Measurements from ENCODE around the gene SHTN1. TPM values are rescaled to one million over a fixed set of nuclear protein-coding genes. Genes with fewer than 3 reads are reported as not detected.

SHTN1 gene
- total RNA-seq, 2 donors from 2014 or later = 19.7 to 45.8 TPM

- no peak for TF ChIP-seq POLR2A (IDR thresholded peaks at IDR 0.05)
- TF ChIP-seq CTCF (IDR thresholded peaks at IDR 0.05) = no peak
- TF ChIP-seq POLR2AphosphoS5 (IDR thresholded peaks at IDR 0.05) = no peak
- no peak for DNase-seq (ENCODE audit: low spot score)
- intact Hi-C loops (cut with DNase I) = no loop called here
- Histone ChIP-seq H3K36me3 (no peaks in the 10 kb centered on the region), H3K27ac (no peak overlapping the region), H3K9me3 (no peaks in the 10 kb centered on the region), H3K4me1 (replicated peaks) (no peaks in the 10 kb centered on the region), H3K27me3 (replicated peaks; ENCODE audit: insufficient read depth) (no peaks in the 10 kb centered on the region), H3K4me3 (no peak overlapping the region)
- WGBS = 43% methylated on average over 5 of the region's 5 CpGs
Observed at GRCh38 chr10:116974456-116975005, 30.5 kb downstream of the SHTN1 start.

DNA sequence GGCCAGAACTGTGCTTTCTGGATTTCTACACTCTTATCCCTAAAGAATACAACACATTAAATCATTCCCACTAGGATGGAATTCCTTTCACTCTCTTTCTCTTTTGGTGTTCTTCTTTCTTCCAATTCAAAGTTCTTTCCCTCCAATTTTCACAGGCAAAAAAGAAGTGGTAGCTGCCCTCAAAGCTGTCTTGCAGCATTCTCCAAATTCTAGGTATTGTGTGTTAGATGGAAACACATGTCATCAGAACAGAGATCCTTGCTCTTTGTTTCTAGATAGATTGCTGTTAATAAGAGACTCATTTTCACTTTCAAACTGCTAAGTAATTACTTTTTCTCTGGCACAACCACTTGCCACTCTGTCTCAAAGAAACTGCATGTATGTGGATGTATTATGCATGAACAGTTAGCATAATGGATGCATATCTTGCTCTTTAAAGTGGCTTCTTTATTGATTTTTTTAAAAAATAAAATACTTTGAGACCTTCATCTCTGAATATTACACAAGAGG, 31.0 kb downstream of the SHTN1 start:
- Histone ChIP-seq H3K9me3 (no peaks in the 10 kb centered on the region), H3K27me3 (replicated peaks; ENCODE audit: insufficient read depth) (no peaks in the 10 kb centered on the region), H3K27ac (no peak overlapping the region), H3K36me3 (no peaks in the 10 kb centered on the region), H3K4me3 (no peak overlapping the region), H3K4me1 (replicated peaks) (no peaks in the 10 kb centered on the region)
- no peak for DNase-seq (ENCODE audit: low spot score)
- TF ChIP-seq POLR2AphosphoS5 (IDR thresholded peaks at IDR 0.05) (no peak), CTCF (IDR thresholded peaks at IDR 0.05) (no peak), POLR2A (IDR thresholded peaks at IDR 0.05) (no peak)
- intact Hi-C loops (cut with DNase I) = no loop called here

DNA sequence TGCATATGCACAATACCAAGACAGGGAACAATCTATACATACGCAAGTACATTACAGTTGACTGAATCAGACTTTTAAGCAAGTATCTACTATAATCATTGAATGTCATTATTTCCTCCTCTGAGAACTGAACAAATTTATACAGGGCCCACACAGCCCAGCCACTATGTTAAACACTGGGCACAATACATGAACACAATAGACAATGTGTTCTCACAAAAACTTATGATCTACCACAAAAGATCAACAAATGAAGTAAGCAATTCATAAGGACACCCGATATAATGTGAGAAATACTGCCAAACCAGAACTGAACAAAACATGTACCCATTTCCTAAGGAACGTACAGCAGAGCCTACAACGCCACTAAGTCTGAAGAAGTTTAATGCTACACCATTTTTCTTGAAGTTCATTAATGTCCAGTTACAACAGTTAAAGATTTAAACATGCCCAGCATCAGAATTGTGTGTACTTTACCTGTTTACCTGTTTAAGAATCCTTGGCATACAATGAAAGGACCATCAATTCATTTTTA, 31.5 kb downstream of the SHTN1 start:
- DNase-seq (ENCODE audit: low spot score) = no peak
- TF ChIP-seq CTCF (IDR thresholded peaks at IDR 0.05) (no peak), POLR2A (IDR thresholded peaks at IDR 0.05) (no peak), POLR2AphosphoS5 (IDR thresholded peaks at IDR 0.05) (no peak)
- Histone ChIP-seq H3K4me3 (no peak overlapping the region), H3K36me3 (no peaks in the 10 kb centered on the region), H3K27ac (no peak overlapping the region), H3K9me3 (no peaks in the 10 kb centered on the region), H3K27me3 (replicated peaks; ENCODE audit: insufficient read depth) (no peaks in the 10 kb centered on the region), H3K4me1 (replicated peaks) (no peaks in the 10 kb centered on the region)
- intact Hi-C loops (cut with DNase I) = no loop called here
- 66% methylated on average over 4 of the region's 4 CpGs for WGBS

DNA sequence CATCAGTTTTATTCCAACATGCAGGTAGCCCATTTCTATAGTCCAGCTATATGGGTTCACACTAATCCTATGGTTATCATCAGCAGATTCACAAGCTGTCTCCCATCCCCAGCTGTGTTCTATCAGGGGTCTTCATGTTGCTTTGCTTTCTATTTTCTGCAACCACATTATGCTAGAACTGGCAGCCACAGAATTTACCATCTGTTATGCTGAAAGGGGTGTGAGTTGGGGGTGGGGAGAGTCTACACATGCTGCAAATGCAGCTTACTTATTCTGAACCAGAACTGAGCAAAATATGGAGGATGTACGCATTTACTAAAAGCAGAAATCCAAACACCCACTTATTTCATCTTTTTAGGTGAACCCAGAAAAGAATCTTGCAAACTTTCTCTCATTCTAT, 32.9 kb downstream of the SHTN1 start:
- intact Hi-C loops (cut with DNase I) = no loop called here
- 90% methylated on average over 1 of the region's 1 CpG for WGBS
- no peaks in the 10 kb centered on the region for H3K4me1 ChIP-seq (replicated peaks)
- TF ChIP-seq POLR2A (IDR thresholded peaks at IDR 0.05) (no peak), POLR2AphosphoS5 (IDR thresholded peaks at IDR 0.05) (no peak), CTCF (IDR thresholded peaks at IDR 0.05) (no peak)
- H3K27me3 ChIP-seq (replicated peaks; ENCODE audit: insufficient read depth) = no peaks in the 10 kb centered on the region
- no peak overlapping the region for H3K27ac ChIP-seq
- no peaks in the 10 kb centered on the region for H3K9me3 ChIP-seq
- DNase-seq (ENCODE audit: low spot score) = no peak
- no peaks in the 10 kb centered on the region for H3K36me3 ChIP-seq
- no peak overlapping the region for H3K4me3 ChIP-seq

GRCh38 chr10:116970050-116970449, 34.9 kb downstream of the SHTN1 start:
- Histone ChIP-seq H3K9me3 (no peaks in the 10 kb centered on the region), H3K27me3 (replicated peaks; ENCODE audit: insufficient read depth) (no peaks in the 10 kb centered on the region), H3K36me3 (no peaks in the 10 kb centered on the region), H3K27ac (no peak overlapping the region), H3K4me1 (replicated peaks) (no peaks in the 10 kb centered on the region), H3K4me3 (no peak overlapping the region)
- 98% methylated on average over 5 of the region's 5 CpGs for WGBS
- intact Hi-C loops (cut with DNase I) = no loop called here
- no peak for DNase-seq (ENCODE audit: low spot score)
- TF ChIP-seq CTCF (IDR thresholded peaks at IDR 0.05) (no peak), POLR2AphosphoS5 (IDR thresholded peaks at IDR 0.05) (no peak), POLR2A (IDR thresholded peaks at IDR 0.05) (no peak)
